Motor neuron (in vitro differentiated cells): Measurements from ENCODE around the gene FANK1. TPM values are rescaled to one million over a fixed set of nuclear protein-coding genes. Genes with fewer than 3 reads are reported as not detected.
"Not testable (repeated sequence)": the region's sequence is repeated elsewhere in the genome, so short reads cannot be mapped to it uniquely, and the experiment has no call there.

ENCODE experiments used
- ATAC-seq, 8 experiments: fragments of 200-7000 bp; cut with Tn5 transposase; replicated peaks in 6 of 8; 2 replicates each; pipeline ENCODE4 v1.8.0; 2021; ENCODE audit warnings: mild to moderate bottlenecking in 8 of 8, moderate library complexity in 8 of 8
- H3K27ac ChIP-seq, 2 donors: fragments of 250-450 bp; sonication (Bioruptor Pico); 2 replicates each; pipeline ENCODE4 v1.9.0; 2021; ENCODE audit warnings: antibody characterized with exemption in 2 of 2, mild to moderate bottlenecking in 2 of 2, moderate library complexity in 1 of 2
- H3K4me1 ChIP-seq, 2 donors: fragments of 250-450 bp; sonication (Bioruptor Pico); replicated peaks in 1 of 2; 2 replicates each; pipeline ENCODE4 v1.6.1; 2021; ENCODE audit warnings: antibody characterized with exemption in 2 of 2, mild to moderate bottlenecking in 2 of 2, moderate library complexity in 1 of 2
- H3K4me3 ChIP-seq, 5 donors: fragments of 250-450 bp; sonication (Bioruptor Pico); 2 replicates each; pipeline ENCODE4 v1.9.0; 2021; ENCODE audit warnings: antibody characterized with exemption in 5 of 5, mild to moderate bottlenecking in 5 of 5, moderate library complexity in 4 of 5
- WGBS, 10 experiments: fragments of 450-650 bp; shearing (Covaris generic); methylation state at CpG; one replicate each; pipeline ENCODE4 v1.0.0; 2022; 5-methylcytosine and 5-hydroxymethylcytosine counted together
- in situ Hi-C, 9 experiments: fragments of 400-800 bp; cut with MboI; loops; one replicate each; pipeline ENCODE4 v1.15.0; 2021; ENCODE audit warnings: low sequenced_read_pairs in 9 of 9, low pct_unique_long_range_greater_than_20kb in 2 of 9; ENCODE audit not compliant: unreplicated experiment in 9 of 9
- total RNA-seq, 8 experiments: library from RNA; unstranded; fragments of 300-600 nt; gene quantifications; 2 replicates each; pipeline versions ENCODE4 v1.2.3 to v1.2.4, GENCODE V29; 2022

The FANK1 gene
- total RNA-seq, 8 experiments from 2014 or later: 0.99 to 45.9 (median 3.6) TPM

DNA sequence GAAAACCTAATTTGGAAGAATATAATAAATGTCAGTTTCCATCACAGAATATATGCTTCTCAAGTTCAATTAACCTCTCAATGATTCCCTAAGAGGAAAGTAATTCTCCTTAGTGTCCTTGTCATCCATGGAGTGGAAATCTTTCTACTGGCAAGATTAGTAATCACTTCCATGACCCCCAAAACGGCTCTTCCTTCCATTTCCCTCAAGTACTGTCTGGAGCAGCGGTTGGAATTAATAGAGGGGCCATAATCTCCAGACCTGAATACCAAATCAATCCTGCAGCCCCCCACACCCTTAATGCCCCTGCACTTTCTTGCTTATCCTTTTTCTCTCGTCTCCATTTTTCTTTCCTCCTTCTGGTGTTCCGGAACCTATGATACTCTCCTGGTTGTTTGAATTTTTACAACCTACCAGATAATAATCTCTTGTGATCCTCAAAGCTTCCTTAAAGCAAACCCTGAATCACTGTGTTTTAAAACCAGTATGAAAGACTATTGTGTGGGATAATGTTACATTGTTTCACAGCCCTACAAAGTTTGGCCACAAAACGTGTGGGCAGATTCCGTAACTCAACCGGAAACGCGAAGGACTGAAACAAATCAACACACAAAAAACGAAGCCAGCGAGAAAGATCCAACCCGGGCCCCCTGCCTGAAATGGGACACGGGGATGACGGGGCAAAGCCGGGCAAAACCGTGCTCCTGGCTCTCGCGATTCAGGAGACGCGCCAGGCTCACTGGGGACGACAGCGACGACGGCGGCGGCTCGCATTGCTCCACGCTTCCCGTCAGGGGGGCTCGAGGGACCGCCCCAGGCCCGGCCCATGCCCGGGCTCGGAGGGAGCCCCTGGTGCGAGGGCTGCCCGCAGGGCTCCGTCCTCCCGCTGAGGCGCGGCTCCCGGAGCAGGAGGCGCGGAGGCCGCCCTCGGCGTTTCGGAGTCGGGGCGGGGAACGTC, 955 bp upstream of the FANK1 start:
- H3K4me3 ChIP-seq: peak overlapping the region; percentile 68 to 97 (median 88)
- H3K4me1 ChIP-seq: peaks cover 3 to 18% of the 10 kb centered on the region in 2 donors
- peak; percentile 66 to 81 (median 76) for ATAC-seq
- in situ Hi-C loops: not testable (repeated sequence)
- WGBS, 10 experiments: 0 to 35% (median 2%) methylated on average over 2 to 29 of the region's 50 CpGs
- H3K27ac ChIP-seq: peak overlapping the region; percentile 60 to 85

DNA sequence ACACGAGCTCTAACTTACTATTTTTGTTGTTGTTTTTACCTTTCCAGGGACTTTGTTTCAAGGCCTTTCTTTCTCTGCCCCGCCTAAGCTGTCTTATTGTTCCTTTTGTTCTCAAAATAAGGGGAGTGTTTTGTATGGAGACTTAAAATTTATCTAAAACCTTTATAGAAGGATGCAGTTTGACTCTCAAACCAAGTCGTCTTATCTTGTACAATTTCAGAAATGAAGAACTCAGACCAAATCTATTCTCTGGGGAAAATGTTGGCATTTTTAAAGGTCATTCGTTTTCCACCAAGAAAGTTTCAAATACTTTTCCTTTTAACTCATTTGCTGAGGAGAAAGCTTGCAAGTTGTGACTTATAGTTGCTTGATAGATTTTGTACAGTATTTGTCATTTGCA, 953 bp downstream of the FANK1 start:
- Histone ChIP-seq H3K4me3 (peak overlapping the region in 4 of 5 donors; percentile 70 to 97 (median 91)), H3K4me1 (peaks cover 3 to 16% of the 10 kb centered on the region in 2 donors)
- H3K27ac ChIP-seq, ATAC-seq, in situ Hi-C loops: not testable (repeated sequence)
- WGBS, 10 experiments: 0 to 49% (median 22%) methylated on average over 1 to 4 of the region's 4 CpGs

DNA sequence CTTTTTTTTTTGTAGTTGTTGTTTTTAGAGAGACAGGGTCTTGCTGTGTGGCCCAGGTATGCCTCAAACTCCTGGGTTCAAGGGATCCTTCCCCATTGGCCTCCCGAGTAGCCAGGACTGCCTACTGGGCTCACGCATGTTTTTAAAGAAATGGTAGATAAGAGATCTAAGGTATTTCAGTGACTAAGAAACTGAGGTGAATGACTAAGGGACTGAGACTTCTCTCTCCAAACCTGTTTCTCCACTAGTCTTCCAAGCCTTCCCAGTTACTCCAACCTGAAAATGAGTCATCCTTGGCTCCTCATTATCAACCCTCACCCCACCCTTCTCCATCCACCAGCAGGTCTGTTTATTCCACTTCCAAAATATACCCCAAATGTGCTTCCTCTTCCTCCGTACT, 4.6 kb downstream of the FANK1 start:
- WGBS, 10 experiments: 40 to 100% (median 86%) methylated on average over 1 to 2 of the region's 3 CpGs; no CpG with 5 or more reads in 7 of the 10 experiments
- ATAC-seq: not testable (repeated sequence)

DNA sequence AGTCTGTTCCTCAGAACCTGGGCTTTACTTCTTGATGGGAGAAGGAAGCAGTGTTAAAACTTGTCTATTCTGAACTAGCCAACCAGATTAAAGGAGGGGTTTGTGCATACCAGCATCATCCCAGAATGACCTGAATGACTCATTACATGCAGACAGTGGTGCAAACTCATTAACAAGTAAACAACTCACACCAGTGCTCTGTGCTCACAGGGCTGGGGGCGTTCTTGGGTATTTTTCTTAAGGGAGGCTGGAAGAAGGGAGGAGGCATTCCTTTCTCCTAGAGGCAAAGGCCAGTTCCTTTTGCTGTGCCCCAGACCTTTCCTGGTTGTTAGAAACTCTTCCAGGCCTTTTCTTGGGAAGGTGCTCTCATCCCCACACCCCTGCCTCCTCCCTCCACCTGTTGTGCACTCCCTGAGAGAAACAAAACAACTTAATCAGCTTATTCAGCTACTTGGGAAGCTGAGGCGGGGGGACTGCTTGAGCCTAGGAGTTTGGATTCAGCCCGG, 6.8 kb downstream of the FANK1 start:
- H3K27ac ChIP-seq, ATAC-seq, H3K4me1 ChIP-seq, in situ Hi-C loops, H3K4me3 ChIP-seq: not testable (repeated sequence)
- WGBS, 10 experiments: 60 to 100% (median 64%) methylated on average over 1 to 2 of the region's 3 CpGs; no CpG with 5 or more reads in 5 of the 10 experiments

More for the DNA sequence above, 4.6 kb downstream of the FANK1 start:
- H3K27ac ChIP-seq, H3K4me3 ChIP-seq, in situ Hi-C loops, H3K4me1 ChIP-seq: not testable (repeated sequence)

DNA sequence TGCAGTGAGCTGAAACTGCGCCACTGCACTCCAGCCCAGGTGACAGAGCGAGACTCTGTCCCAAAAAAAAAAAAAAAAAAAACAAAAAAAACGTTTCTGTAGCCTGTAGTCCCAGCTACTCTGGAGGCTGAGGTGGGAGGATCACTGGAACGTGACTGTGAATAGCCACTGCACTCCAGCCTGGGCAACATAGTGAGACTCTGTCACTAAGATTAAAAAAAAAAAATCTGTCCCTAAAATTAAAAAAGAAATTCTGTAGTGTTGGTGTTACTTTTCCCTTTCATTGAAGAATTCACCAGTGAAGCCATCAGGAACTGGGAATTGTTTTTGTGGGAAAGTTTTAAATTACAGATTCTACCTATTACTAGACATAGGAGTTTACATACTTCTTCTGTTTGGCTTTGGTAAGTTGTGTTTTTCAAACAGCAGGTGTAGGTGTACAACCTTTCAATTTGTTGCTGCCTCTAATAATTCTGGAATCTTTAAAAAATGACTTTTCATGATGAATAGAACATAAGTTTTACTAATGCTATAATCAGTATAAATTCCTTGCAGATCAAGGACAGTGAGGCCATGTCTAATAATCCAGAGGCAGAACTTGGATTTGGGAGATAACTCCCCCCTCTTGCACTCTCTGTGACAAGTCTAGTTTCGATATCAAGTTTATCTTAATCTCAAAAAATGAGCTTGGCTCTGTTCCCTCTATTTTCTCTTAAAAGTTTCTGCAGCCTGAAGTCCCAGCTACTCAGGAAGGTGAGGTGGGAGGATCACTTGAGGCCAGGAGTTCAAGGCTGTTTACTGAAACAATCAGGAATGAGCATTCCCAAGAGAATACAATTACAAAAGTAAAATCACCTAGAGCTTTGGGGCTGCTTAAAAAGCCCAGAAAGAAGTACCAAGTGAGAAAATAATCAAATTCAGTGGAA, 9.0 kb downstream of the FANK1 start:
- H3K4me1 ChIP-seq, in situ Hi-C loops, H3K4me3 ChIP-seq, H3K27ac ChIP-seq, ATAC-seq: not testable (repeated sequence)
- 35 to 80% (median 69%) methylated on average over 1 to 5 of the region's 5 CpGs for WGBS, 10 experiments

DNA sequence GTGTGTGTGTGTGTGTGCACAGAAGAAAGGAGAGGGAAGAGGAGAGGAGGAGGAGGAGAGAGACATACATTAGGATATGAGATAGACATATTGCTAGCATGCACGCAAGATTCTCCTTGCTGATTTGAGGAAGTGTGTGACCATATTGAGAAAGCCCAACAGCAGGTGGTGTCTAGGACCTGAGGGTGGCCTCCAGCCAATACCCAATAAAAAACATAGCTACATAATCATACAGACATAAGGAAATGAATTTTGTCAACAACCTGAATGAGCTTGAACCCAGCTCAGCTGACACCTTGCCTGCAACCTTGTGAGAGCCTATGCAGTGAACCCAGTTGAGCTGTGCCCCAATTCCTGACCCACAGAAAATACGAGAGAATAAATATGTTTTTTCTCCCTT, 11.2 kb downstream of the FANK1 start:
- 86 to 100% (median 100%) methylated on average over 1 to 2 of the region's 2 CpGs; no CpG with 5 or more reads in 6 of the 10 experiments for WGBS, 10 experiments
- in situ Hi-C loops, H3K4me3 ChIP-seq, H3K27ac ChIP-seq, H3K4me1 ChIP-seq, ATAC-seq: not testable (repeated sequence)

DNA sequence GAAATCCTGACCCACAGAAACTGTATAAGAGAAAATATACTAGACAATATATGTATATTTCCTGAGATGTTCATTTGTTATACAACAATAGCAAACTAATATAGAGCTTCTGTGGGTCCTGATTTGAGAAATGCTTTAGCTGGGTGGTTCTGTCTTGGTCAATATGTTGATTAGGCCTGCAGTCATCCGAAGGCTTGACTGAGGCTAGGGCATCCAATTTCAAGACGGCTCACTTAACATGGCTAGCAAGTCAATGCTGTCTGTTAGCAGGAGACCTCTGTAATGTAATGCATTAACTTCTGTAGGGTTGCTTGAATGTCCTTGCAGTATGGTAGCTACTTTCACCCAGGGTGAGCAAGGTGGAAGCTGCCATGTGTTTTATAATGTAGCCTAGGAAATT, 12.4 kb downstream of the FANK1 start:
- H3K4me3 ChIP-seq, in situ Hi-C loops, H3K4me1 ChIP-seq, H3K27ac ChIP-seq: not testable (repeated sequence)
- peak in 1 of 8 experiments; percentile 23 for ATAC-seq
- WGBS, 10 experiments: 21 to 65% (median 51%) methylated on average over 1 to 2 of the region's 2 CpGs; no CpG with 5 or more reads in 2 of the 10 experiments

DNA sequence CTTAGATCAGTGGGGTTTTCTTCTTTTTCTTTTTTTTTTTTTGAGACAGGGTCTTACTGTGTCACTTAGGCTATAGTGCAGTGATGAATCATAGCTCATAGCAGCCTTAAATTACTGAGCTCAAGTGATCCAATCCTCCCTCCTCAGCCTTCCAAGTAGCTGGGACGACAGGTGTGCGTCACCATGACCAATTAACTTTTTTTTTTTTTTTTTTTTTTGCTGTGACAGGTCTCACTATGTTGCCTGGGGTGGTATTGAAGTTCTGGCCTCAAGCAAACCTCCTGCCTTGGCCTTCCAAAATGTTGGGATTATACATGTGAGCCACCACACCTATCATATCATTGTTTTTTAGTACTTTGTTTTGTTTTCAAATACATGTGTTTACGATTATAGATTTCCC, 13.1 kb downstream of the FANK1 start:
- 44 to 98% (median 80%) methylated on average over 2 to 3 of the region's 3 CpGs; no CpG with 5 or more reads in 1 of the 10 experiments for WGBS, 10 experiments

DNA sequence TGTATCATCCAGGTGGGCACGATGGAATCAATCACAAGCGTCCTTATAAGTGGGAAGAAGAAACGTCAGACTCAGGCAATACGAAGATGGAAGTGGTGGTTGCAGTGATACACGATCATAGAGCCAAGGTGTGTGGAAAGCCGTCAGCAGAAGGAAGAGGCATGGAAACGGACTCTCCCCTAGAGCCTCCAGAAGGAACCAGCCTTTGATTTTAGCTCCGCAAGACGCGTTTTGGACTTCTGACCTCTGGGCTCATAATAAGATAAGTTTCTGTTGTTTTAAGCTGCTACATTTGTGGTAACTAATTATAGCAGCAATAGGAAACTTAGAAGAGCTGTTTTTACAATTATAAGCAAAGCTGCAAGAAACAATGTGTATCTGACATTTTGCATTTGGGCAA, 14.8 kb downstream of the FANK1 start:
- in situ Hi-C loops: no loop called here
- Histone ChIP-seq H3K4me3 (no peak overlapping the region), H3K27ac (no peak overlapping the region), H3K4me1 (no peaks in the 10 kb centered on the region)
- 80 to 100% (median 92%) methylated on average over 1 to 5 of the region's 10 CpGs; no CpG with 5 or more reads in 7 of the 10 experiments for WGBS, 10 experiments
- ATAC-seq: no peak

More for the DNA sequence above, 13.1 kb downstream of the FANK1 start:
- in situ Hi-C loops, H3K27ac ChIP-seq, ATAC-seq, H3K4me1 ChIP-seq, H3K4me3 ChIP-seq: not testable (repeated sequence)

DNA sequence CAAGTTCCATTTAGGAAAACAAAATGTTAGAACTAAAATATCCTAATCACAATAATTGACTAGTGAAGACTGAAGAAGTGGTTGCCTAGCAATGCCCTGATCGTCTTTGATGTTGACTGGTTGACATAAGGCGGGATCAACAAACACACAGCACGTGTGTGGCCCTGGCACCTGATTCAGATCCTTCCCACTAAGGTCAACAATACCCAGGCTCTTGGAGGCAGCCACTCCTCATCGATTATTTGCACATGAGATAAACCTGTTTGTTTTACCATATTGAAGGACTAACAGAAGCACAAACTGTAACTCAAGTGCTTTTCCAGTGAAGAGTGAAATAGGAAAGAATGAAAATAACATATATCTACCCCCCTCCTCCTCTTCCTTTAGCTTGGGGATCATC, 15.6 kb downstream of the FANK1 start:
- ATAC-seq: peak in 1 of 8 experiments; percentile 40
- Histone ChIP-seq H3K4me1 (no peaks in the 10 kb centered on the region), H3K4me3 (no peak overlapping the region), H3K27ac (no peak overlapping the region)
- in situ Hi-C loops: no loop called here
- 47 to 100% (median 68%) methylated on average over 1 to 4 of the region's 4 CpGs; no CpG with 5 or more reads in 2 of the 10 experiments for WGBS, 10 experiments

DNA sequence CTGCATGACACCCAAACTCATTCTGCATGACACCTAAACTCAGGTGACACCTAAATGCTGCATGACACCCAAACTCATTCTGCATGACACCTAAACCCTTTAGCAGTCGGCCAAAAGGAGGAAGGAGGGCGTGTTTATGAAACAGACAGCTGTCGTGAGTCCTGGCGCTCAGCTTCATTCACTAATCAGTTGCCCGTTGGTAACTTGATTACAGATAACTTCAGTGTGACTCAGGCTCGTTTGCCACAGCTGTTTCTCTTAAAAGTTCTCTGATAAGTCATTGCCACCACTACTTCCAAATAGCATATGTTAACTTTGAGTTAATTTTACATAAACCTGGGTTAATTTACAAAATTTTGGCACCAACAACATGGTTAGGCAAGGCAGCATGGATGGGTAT, 16.9 kb downstream of the FANK1 start:
- ATAC-seq, H3K27ac ChIP-seq, H3K4me3 ChIP-seq, in situ Hi-C loops, H3K4me1 ChIP-seq: not testable (repeated sequence)
- 0 to 82% (median 60%) methylated on average over 1 to 6 of the region's 6 CpGs; no CpG with 5 or more reads in 3 of the 10 experiments for WGBS, 10 experiments

DNA sequence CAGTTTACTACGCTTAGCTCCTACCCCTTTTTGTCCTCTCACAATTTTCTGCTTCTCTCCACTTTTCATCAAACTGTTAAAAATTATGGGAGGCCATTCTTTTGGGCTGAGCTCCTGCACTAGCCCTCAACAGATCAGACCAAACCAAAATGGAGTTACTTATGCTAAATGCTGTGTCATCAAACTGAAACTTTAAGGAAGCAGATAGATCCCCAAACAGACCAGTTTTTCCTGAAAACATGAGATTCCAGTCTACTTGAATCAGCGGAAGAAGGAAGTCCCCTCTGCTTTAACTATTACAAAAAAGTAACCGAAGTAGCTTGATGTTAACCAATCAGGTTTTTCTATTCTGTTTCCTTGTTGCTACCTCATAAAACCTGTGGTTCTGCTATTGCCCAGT, 20.6 kb downstream of the FANK1 start:
- WGBS, 10 experiments: 40 to 100% (median 90%) methylated on average over 1 to 3 of the region's 3 CpGs; no CpG with 5 or more reads in 2 of the 10 experiments
- no peak for ATAC-seq

More for the DNA sequence above, 20.6 kb downstream of the FANK1 start:
- H3K4me1 ChIP-seq: no peaks in the 10 kb centered on the region
- in situ Hi-C loops: no loop called here
- H3K27ac ChIP-seq: no peak overlapping the region
- H3K4me3 ChIP-seq: no peak overlapping the region
